ENCODE data around the gene LMX1A.

DNA sequence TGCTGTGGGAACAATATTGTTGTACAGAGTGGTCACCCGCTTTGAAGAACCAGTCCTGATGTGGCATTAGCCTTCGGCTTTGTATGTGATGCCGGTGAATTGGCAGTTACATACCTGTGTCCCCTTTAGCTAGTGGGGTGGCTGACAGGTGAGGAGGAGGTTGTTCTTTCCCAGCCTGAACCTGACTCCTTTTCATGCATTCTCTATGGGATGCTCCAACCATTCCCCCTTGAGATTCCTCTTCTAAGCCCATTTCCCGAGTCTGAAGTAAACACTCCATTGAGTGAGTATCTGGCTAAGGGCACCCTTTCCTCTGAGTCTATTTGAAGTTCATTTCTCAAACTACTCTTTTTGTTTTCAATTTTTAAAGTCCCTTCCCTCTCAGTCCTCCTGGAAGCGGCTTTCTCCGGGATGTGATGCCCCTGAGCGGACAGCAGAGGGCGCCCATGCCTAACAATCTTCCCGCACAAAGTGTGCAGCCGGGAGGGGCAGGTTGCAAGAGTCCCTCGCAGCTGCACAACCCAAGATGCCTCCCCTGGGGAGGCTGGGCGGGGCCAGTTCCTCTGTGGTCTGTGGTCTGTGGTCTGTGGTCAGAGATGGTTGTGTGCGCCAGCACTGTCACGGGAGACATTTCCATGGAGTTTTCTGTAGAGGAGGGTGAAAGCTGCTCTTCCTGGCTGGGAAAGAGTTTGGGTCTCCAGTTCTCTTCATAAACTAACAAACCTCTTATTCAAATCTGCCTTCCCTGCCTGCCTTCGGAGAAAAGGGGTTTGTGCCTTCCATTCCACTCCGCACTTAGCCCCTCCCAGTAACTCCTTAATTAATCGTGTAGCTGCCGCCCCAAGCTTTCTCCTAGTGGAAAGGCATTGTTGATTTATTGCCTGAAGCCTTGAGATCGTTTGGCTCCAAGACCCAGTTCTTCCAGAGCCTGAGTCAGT is 36.4 kb upstream of the LMX1A start:
- TF ChIP-seq, protein P1, sequence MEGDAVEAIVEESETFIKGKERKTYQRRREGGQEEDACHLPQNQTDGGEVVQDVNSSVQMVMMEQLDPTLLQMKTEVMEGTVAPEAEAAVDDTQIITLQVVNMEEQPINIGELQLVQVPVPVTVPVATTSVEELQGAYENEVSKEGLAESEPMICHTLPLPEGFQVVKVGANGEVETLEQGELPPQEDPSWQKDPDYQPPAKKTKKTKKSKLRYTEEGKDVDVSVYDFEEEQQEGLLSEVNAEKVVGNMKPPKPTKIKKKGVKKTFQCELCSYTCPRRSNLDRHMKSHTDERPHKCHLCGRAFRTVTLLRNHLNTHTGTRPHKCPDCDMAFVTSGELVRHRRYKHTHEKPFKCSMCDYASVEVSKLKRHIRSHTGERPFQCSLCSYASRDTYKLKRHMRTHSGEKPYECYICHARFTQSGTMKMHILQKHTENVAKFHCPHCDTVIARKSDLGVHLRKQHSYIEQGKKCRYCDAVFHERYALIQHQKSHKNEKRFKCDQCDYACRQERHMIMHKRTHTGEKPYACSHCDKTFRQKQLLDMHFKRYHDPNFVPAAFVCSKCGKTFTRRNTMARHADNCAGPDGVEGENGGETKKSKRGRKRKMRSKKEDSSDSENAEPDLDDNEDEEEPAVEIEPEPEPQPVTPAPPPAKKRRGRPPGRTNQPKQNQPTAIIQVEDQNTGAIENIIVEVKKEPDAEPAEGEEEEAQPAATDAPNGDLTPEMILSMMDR (IDR thresholded peaks at IDR 0.05; ENCODE audit: low read length) = peak; percentile 99
- TF ChIP-seq EZH2phosphoT487 (IDR thresholded peaks at IDR 0.05; ENCODE audit: low read length) = no peak
- no peak for TF ChIP-seq EZH2 (optimal IDR thresholded peaks at IDR 0.05; ENCODE audit: low read depth, low read length)
